H1 (cell line): Measurements from ENCODE around the gene CORO2B. TPM values are rescaled to one million over a fixed set of nuclear protein-coding genes. Genes with fewer than 3 reads are reported as not detected.

ENCODE experiments used
- CTCF ChIA-PET: fragments of 300-600 bp; sonication (Branson Sonifier 250); formaldehyde crosslinking; loops from one replicate; lab custom pipeline; 2021; ENCODE audit not compliant: partially characterized antibody; lab: Charles Lee
- POLR2A ChIA-PET: fragments of 300-600 bp; sonication (Branson Sonifier 250); formaldehyde crosslinking; loops from one replicate; lab custom pipeline; 2021; ENCODE audit warnings: inconsistent platforms; ENCODE audit not compliant: partially characterized antibody; lab: Charles Lee
- DNase-seq, 2 experiments: peaks; one replicate each; pipeline versions ENCODE4 v3.0.0 to v3.0.0-alpha.2; 2010 to 2022; ENCODE audit warnings: low spot score in 2 of 2, low read depth in 1 of 2, mixed read lengths in 1 of 2
- FAIRE-seq: peaks from 2 replicates; lab custom pipeline; 2011; peaks lifted over from hg19 to GRCh38; lab: Jason Lieb, UNC
- H2AFZ ChIP-seq: 2 replicates; pipeline ENCODE4 v1.8.1; 2012; ENCODE audit warnings: low read length, inconsistent platforms
- H2AK5ac ChIP-seq: 2 replicates; pipeline ENCODE4 v1.6.1; 2013; ENCODE audit warnings: low read depth, low read length
- H2BK120ac ChIP-seq: replicated peaks from 2 replicates; pipeline ENCODE3; 2013; ENCODE audit warnings: low read depth, low read length, inconsistent platforms
- H2BK12ac ChIP-seq: 2 replicates; pipeline ENCODE4 v1.6.1; 2013; ENCODE audit warnings: low read depth, low read length
- H2BK15ac ChIP-seq: 2 replicates; pipeline ENCODE4 v1.6.1; 2013; ENCODE audit warnings: low read length
- H2BK20ac ChIP-seq: 2 replicates; pipeline ENCODE4 v1.6.1; 2013; ENCODE audit warnings: low read length
- H2BK5ac ChIP-seq: 2 replicates; pipeline ENCODE4 v1.6.1; 2013; ENCODE audit warnings: low read depth, low read length
- H3K14ac ChIP-seq: 2 replicates; pipeline ENCODE4 v1.6.1; 2013; ENCODE audit warnings: inconsistent platforms; ENCODE audit not compliant: insufficient read length
- H3K18ac ChIP-seq: 2 replicates; pipeline ENCODE4 v1.6.1; 2013; ENCODE audit warnings: low read length; ENCODE audit errors: extremely low read depth
- H3K23ac ChIP-seq: 2 replicates; pipeline ENCODE4 v1.6.1; 2013; ENCODE audit warnings: inconsistent platforms; ENCODE audit not compliant: insufficient read length
- H3K23me2 ChIP-seq: 2 replicates; pipeline ENCODE4 v1.6.1; 2013; ENCODE audit warnings: low read depth, low read length
- H3K27ac ChIP-seq: 2 replicates; pipeline ENCODE4 v1.6.1; 2011; ENCODE audit warnings: low read depth, low read length, inconsistent platforms
- H3K27me3 ChIP-seq, 4 experiments: replicated peaks in 1 of 4; 1 replicate in 1 of 4; 2 replicates in 3 of 4; pipeline versions ENCODE4 v1.6.1 to v1.8.1; 2011 to 2013; ENCODE audit warnings: low read length in 3 of 4, mild to moderate bottlenecking in 3 of 4, inconsistent platforms in 2 of 4, mixed read lengths in 2 of 4, moderate library complexity in 1 of 4; ENCODE audit not compliant: control insufficient read depth in 3 of 4, insufficient read depth in 3 of 4; ENCODE audit errors: extremely low read depth in 1 of 4
- H3K36me3 ChIP-seq, 4 experiments: 2 replicates each; pipeline versions ENCODE4 v1.6.1 to v1.8.1; 2011 to 2013; ENCODE audit warnings: mild to moderate bottlenecking in 4 of 4, low read length in 3 of 4, moderate library complexity in 2 of 4, control low read depth in 1 of 4, inconsistent platforms in 1 of 4; ENCODE audit not compliant: insufficient read depth in 4 of 4, control insufficient read depth in 2 of 4
- H3K4ac ChIP-seq: replicated peaks from 2 replicates; pipeline ENCODE3; 2013; ENCODE audit warnings: low read length, low read depth, mixed read lengths, inconsistent platforms; ENCODE audit not compliant: insufficient read length
- H3K4me1 ChIP-seq, 4 experiments: replicated peaks in 1 of 4; 1 replicate in 1 of 4; 2 replicates in 3 of 4; pipeline versions ENCODE4 v1.6.1 to v1.8.1; 2011 to 2013; ENCODE audit warnings: low read length in 3 of 4, inconsistent platforms in 2 of 4, mixed read lengths in 1 of 4; ENCODE audit not compliant: insufficient read depth in 4 of 4, control insufficient read depth in 3 of 4
- H3K4me2 ChIP-seq, 2 experiments: 2 replicates each; pipeline versions ENCODE4 v1.6.1 to v1.8.1; 2011 to 2013; ENCODE audit warnings: low read depth in 2 of 2, low read length in 2 of 2, control low read depth in 1 of 2, inconsistent platforms in 1 of 2, mild to moderate bottlenecking in 1 of 2; ENCODE audit not compliant: insufficient read depth in 1 of 2
- H3K4me3 ChIP-seq, 4 experiments: fragments of 200-600, 300-600 bp in 1 of 4; sonication (generic), shearing (Covaris generic), sonication (Bioruptor Twin) in 1 of 4; 2 replicates each; pipeline versions ENCODE4 v1.5.1 to v1.8.1; 2011 to 2016; ENCODE audit warnings: low read length in 4 of 4, low read depth in 3 of 4, control low read depth in 2 of 4, inconsistent platforms in 2 of 4, mild to moderate bottlenecking in 2 of 4, mixed read lengths in 1 of 4, moderate library complexity in 1 of 4; ENCODE audit not compliant: insufficient read depth in 2 of 4; ENCODE audit errors: extremely low read depth in 1 of 4
- H3K56ac ChIP-seq: replicated peaks from 2 replicates; pipeline ENCODE3; 2013; ENCODE audit warnings: low read depth, mild to moderate bottlenecking, mixed read lengths, low read length, inconsistent platforms; ENCODE audit not compliant: insufficient read length
- H3K79me1 ChIP-seq: 2 replicates; pipeline ENCODE4 v1.6.1; 2013; ENCODE audit warnings: low read depth, low read length, control low read depth
- H3K79me2 ChIP-seq, 2 experiments: 2 replicates each; pipeline versions ENCODE4 v1.6.1 to v1.8.1; 2012 to 2013; ENCODE audit warnings: low read length in 2 of 2, mild to moderate bottlenecking in 2 of 2, inconsistent platforms in 1 of 2; ENCODE audit not compliant: insufficient read depth in 2 of 2, control insufficient read depth in 1 of 2
- H3K9ac ChIP-seq, 4 experiments: replicated peaks in 1 of 4; 1 replicate in 1 of 4; 2 replicates in 3 of 4; pipeline versions ENCODE4 v1.6.1 to v1.8.1; 2011 to 2013; ENCODE audit warnings: low read depth in 3 of 4, low read length in 3 of 4, control low read depth in 2 of 4, mild to moderate bottlenecking in 2 of 4, moderate library complexity in 2 of 4, inconsistent platforms in 1 of 4; ENCODE audit errors: extremely low read depth in 1 of 4
- H3K9me3 ChIP-seq, 2 experiments: 2 replicates each; pipeline versions ENCODE4 v1.6.1 to v1.8.1; 2012 to 2013; ENCODE audit warnings: mild to moderate bottlenecking in 2 of 2, moderate library complexity in 2 of 2, control low read depth in 1 of 2, inconsistent platforms in 1 of 2, low read depth in 1 of 2, low read length in 1 of 2, mixed read lengths in 1 of 2; ENCODE audit not compliant: insufficient read depth in 2 of 2
- H4K20me1 ChIP-seq, 2 experiments: replicated peaks in 1 of 2; 2 replicates each; pipeline versions ENCODE3 to v1.8.1; 2011 to 2013; ENCODE audit warnings: inconsistent platforms in 2 of 2, low read length in 2 of 2, mild to moderate bottlenecking in 1 of 2; ENCODE audit not compliant: insufficient read depth in 2 of 2, control insufficient read depth in 1 of 2
- H4K5ac ChIP-seq: 2 replicates; pipeline ENCODE4 v1.6.1; 2013; ENCODE audit warnings: low read length, low read depth, mixed read lengths, inconsistent platforms; ENCODE audit not compliant: insufficient read length
- H4K8ac ChIP-seq: 2 replicates; pipeline ENCODE4 v1.8.0; 2013; ENCODE audit warnings: mild to moderate bottlenecking, moderate library complexity, low read length, inconsistent platforms; ENCODE audit not compliant: insufficient read depth; ENCODE audit errors: extremely low read depth
- H4K91ac ChIP-seq: replicated peaks from 2 replicates; pipeline ENCODE3; 2013; ENCODE audit warnings: low read length, mixed read lengths, inconsistent platforms; ENCODE audit not compliant: insufficient read length
- ASH2L ChIP-seq: fragments of 200-600, 300-600 bp; sonication (generic); IDR thresholded peaks from one replicate; pipeline ENCODE4 v1.7.1; 2017; ENCODE audit warnings: low read length
- BACH1 ChIP-seq: IDR thresholded peaks from 2 replicates; pipeline ENCODE4 v1.6.1; 2012; ENCODE audit warnings: low read length, improper control_type of control experiment
- CBX5 ChIP-seq: fragments of 300-800, 300-1000 bp; sonication (generic); IDR thresholded peaks from 2 replicates; pipeline ENCODE4 v1.7.1; 2016; ENCODE audit warnings: antibody characterized with exemption, low read length, low read depth
- CHD1 ChIP-seq: IDR thresholded peaks from 2 replicates; pipeline ENCODE4 v1.6.1; 2012; ENCODE audit warnings: low read depth, low read length, improper control_type of control experiment
- GABPA ChIP-seq: IDR thresholded peaks from 2 replicates; pipeline ENCODE4 v1.6.1; 2011; ENCODE audit warnings: mild to moderate bottlenecking, low read length, moderate library complexity, borderline replicate concordance; ENCODE audit not compliant: insufficient read depth
- GTF2F1 ChIP-seq: IDR thresholded peaks from 2 replicates; pipeline ENCODE4 v1.6.1; 2012; ENCODE audit warnings: low read depth, low read length, improper control_type of control experiment, borderline replicate concordance
- HDAC2 ChIP-seq, 2 experiments: fragments of 300-600 bp in 1 of 2; sonication (generic) in 1 of 2; IDR thresholded peaks; 2 replicates each; pipeline ENCODE4 v1.6.1; 2011 to 2012; ENCODE audit warnings: low read depth in 2 of 2, low read length in 2 of 2, mild to moderate bottlenecking in 2 of 2, moderate library complexity in 2 of 2, borderline replicate concordance in 1 of 2, inconsistent platforms in 1 of 2
- NANOG ChIP-seq: IDR thresholded peaks from 2 replicates; pipeline ENCODE4 v1.6.1; 2011; ENCODE audit warnings: low read length, low read depth, mild to moderate bottlenecking, inconsistent platforms; ENCODE audit not compliant: insufficient read depth, poor library complexity, severe bottlenecking
- RXRA ChIP-seq: IDR thresholded peaks from 2 replicates; pipeline ENCODE4 v1.6.1; 2011; ENCODE audit warnings: low read depth, mild to moderate bottlenecking, low read length, moderate library complexity; ENCODE audit not compliant: insufficient read depth
- SP2 ChIP-seq: IDR thresholded peaks from 2 replicates; pipeline ENCODE4 v1.6.1; 2012; ENCODE audit warnings: mild to moderate bottlenecking, low read length, inconsistent platforms
- TAF1 ChIP-seq: IDR thresholded peaks from 2 replicates; pipeline ENCODE4 v1.6.1; 2011; ENCODE audit warnings: mild to moderate bottlenecking, low read depth, low read length
- TAF7 ChIP-seq: optimal IDR thresholded peaks from 2 replicates; pipeline ENCODE3; 2011; ENCODE audit warnings: low read depth, mild to moderate bottlenecking, inconsistent platforms, low read length, moderate library complexity, borderline replicate concordance
- TBP ChIP-seq: IDR thresholded peaks from 2 replicates; pipeline ENCODE4 v1.6.1; 2011; ENCODE audit warnings: low read depth, low read length, improper control_type of control experiment
- TCF12 ChIP-seq: IDR thresholded peaks from 2 replicates; pipeline ENCODE4 v1.6.1; 2011; ENCODE audit warnings: low read depth, mild to moderate bottlenecking, low read length
- WGBS, 2 experiments: shearing (Covaris generic) in 1 of 2; methylation state at CpG; one replicate each; pipeline versions ENCODE4 v1.1.6 to v1.1.7; 2013 to 2015; ENCODE audit warnings: low lambda C conversion rate in 2 of 2, mixed read lengths in 2 of 2, inconsistent platforms in 1 of 2, low coverage in 1 of 2, missing lambda C conversion rate in 1 of 2; ENCODE audit not compliant: insufficient replicate concordance in 2 of 2, insufficient coverage in 1 of 2, insufficient read length in 1 of 2; ENCODE audit errors: extremely low coverage in 1 of 2, missing lambda C conversion rate in 1 of 2; 5-methylcytosine and 5-hydroxymethylcytosine counted together
- polyA plus RNA-seq, 7 experiments: library from polyadenylated mRNA; depleted of rRNA in 3 of 7; stranded (reverse) in 5 of 7; unstranded in 2 of 7; fragments of >200 nt in 5 of 7; fragments of 200-250 nt in 2 of 7; gene quantifications; 1 replicate in 5 of 7; 2 replicates in 1 of 7; 4 replicates in 1 of 7; pipeline versions ENCODE4 v1.2.1 to v1.2.3, GENCODE V29; 2011 to 2013; ENCODE audit warnings: missing spikeins in 2 of 7, mixed read lengths in 2 of 7
- total RNA-seq: library from RNA; stranded (reverse); fragmentation: NEBNext Ultra II Directional; extraction: Animal tissue kit (Norgen Biotek cat#: 25700); gene quantifications from 2 replicates; pipeline ENCODE4 v1.2.1, GENCODE V29; 2021
- TF ChIP-seq, protein P1 (sequence below): IDR thresholded peaks from 2 replicates; pipeline ENCODE4 v1.6.1; 2011; ENCODE audit warnings: low read depth, mild to moderate bottlenecking, low read length; ENCODE audit not compliant: insufficient read depth

Gene CORO2B
- total and polyA plus RNA-seq, 2 of the 8 experiments (the other 6 are each of a cell fraction or from before 2014, with no cell fraction given) = 3.4 to 6.7 TPM

DNA sequence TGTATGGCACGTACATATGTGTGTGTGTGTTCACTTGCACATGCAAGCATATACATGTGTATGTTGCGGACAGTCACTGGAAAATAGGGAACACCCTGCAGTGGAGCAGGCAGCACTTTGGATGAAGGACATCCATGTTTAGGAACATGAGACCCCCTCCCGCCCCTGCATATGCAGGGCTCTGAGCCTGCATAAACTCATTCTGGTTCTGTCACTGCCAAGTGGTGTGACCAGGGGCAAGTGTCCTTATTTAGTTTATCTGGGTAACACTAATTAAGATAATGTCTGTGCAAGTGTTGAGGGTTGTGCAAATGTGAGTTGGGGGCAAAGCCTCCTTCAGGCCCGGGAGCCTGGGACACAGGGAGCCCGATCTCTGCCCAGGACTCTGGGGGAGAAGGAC lies 105.7 kb downstream of the CORO2B start:
- no peaks in the 10 kb centered on the region for H3K27me3 ChIP-seq
- no peak overlapping the region for H2BK5ac ChIP-seq
- H3K56ac ChIP-seq = no peak overlapping the region
- ChIA-PET CTCF (interaction anchor here (0.5 to 35.0 kb wide), 5 partner anchors 10 to 268 kb away, joined by 3 to 721 read pairs (median 4); no protein-coding TSS in a partner anchor), POLR2A (no interaction called here)
- H3K4me2 ChIP-seq = no peak overlapping the region
- WGBS, 2 experiments = 89% methylated on average over 5 of the region's 5 CpGs; no CpG with 5 or more reads in 1 of the 2 experiments
- no peak overlapping the region for H4K5ac ChIP-seq
- H3K14ac ChIP-seq = no peak overlapping the region
- H3K18ac ChIP-seq = no peak overlapping the region
- no peak overlapping the region for H2BK20ac ChIP-seq
- H3K23ac ChIP-seq = no peak overlapping the region
- DNase-seq (no peak), FAIRE-seq (no peak)
- H2AFZ ChIP-seq = no peak overlapping the region
- no peak overlapping the region for H2BK15ac ChIP-seq
- H3K23me2 ChIP-seq = no peaks in the 10 kb centered on the region
- H3K4ac ChIP-seq = no peak overlapping the region
- H3K9ac ChIP-seq = no peak overlapping the region
- H3K79me1 ChIP-seq = no peaks in the 10 kb centered on the region
- no peak overlapping the region for H4K8ac ChIP-seq
- no peak overlapping the region for H2BK12ac ChIP-seq
- no peak overlapping the region for H2AK5ac ChIP-seq
- no peaks in the 10 kb centered on the region for H3K36me3 ChIP-seq
- H2BK120ac ChIP-seq = no peak overlapping the region
- no peaks in the 10 kb centered on the region for H3K79me2 ChIP-seq
- no peaks in the 10 kb centered on the region for H3K9me3 ChIP-seq
- no peaks in the 10 kb centered on the region for H3K4me1 ChIP-seq
- no peak overlapping the region for H3K4me3 ChIP-seq
- H4K91ac ChIP-seq = no peak overlapping the region
- H4K20me1 ChIP-seq = no peaks in the 10 kb centered on the region
- no peak overlapping the region for H3K27ac ChIP-seq
- no peak for TF ChIP-seq SP2
- no peak for TF ChIP-seq GTF2F1
- TF ChIP-seq ASH2L = no peak
- no peak for TF ChIP-seq CBX5
- TF ChIP-seq TAF7 = no peak
- TF ChIP-seq CHD1 = no peak
- no peak for TF ChIP-seq RXRA
- no peak for TF ChIP-seq BACH1
- no peak for TF ChIP-seq HDAC2 (IDR thresholded peaks at IDR 0.05; ENCODE audit: borderline replicate concordance in 1 of 2, low read depth in 2 of 2, low read length in 2 of 2)
- TF ChIP-seq, protein P1, sequence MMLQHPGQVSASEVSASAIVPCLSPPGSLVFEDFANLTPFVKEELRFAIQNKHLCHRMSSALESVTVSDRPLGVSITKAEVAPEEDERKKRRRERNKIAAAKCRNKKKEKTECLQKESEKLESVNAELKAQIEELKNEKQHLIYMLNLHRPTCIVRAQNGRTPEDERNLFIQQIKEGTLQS = no peak
- TF ChIP-seq NANOG = no peak
- no peak for TF ChIP-seq TCF12
- no peak for TF ChIP-seq TAF1
- no peak for TF ChIP-seq TBP
- no peak for TF ChIP-seq GABPA
